SK-N-SH (cell line): ENCODE data around the gene MAEA. TPM values are rescaled to one million over a fixed set of nuclear protein-coding genes. Genes with fewer than 3 reads are reported as not detected.

Source experiments
- CTCF ChIA-PET: fragments of 300-600, 350-600 bp; formaldehyde crosslinking; extraction: SDS; loops from one replicate; lab custom pipeline; 2021; lab: Yijun Ruan, JAX
- POLR2A ChIA-PET: fragments of 350-600 bp; sonication (Branson Sonifier 250); formaldehyde crosslinking; extraction: SDS; loops from one replicate; lab custom pipeline; 2020; ENCODE audit warnings: antibody characterized with exemption, inconsistent platforms; lab: Yijun Ruan, JAX
- DNase-seq: peaks from one replicate; pipeline ENCODE4 v3.0.0; 2012
- H2AFZ ChIP-seq: fragments of 200-600 bp; sonication (generic); 2 replicates; pipeline ENCODE4 v1.8.1; 2016; ENCODE audit warnings: antibody characterized with exemption, mild to moderate bottlenecking, low read depth
- H3F3A ChIP-seq: fragments of 200-600 bp; sonication (generic); replicated peaks from 2 replicates; pipeline ENCODE3; 2016; ENCODE audit warnings: antibody characterized with exemption, mild to moderate bottlenecking; ENCODE audit not compliant: insufficient read depth
- H3K27ac ChIP-seq, 2 experiments: fragments of 200-500 bp in 1 of 2; fragments of 200-600 bp in 1 of 2; sonication (Bioruptor generic) in 1 of 2; sonication (generic), shearing (Covaris generic) in 1 of 2; 2 replicates each; pipeline versions ENCODE4 v1.5.1 to v1.6.1; 2014 to 2016; ENCODE audit warnings: low read depth in 2 of 2, inconsistent platforms in 1 of 2, low read length in 1 of 2, mild to moderate bottlenecking in 1 of 2, mixed read lengths in 1 of 2
- H3K27me3 ChIP-seq: fragments of 200-600 bp; sonication (generic), shearing (Covaris generic); 2 replicates; pipeline ENCODE4 v1.6.1; 2016; ENCODE audit warnings: mixed run types; ENCODE audit not compliant: insufficient read depth
- H3K36me3 ChIP-seq, 2 experiments: fragments of 200-500 bp in 1 of 2; fragments of 200-600 bp in 1 of 2; sonication (Bioruptor generic) in 1 of 2; sonication (generic) in 1 of 2; replicated peaks in 1 of 2; 2 replicates each; pipeline versions ENCODE3 to v1.5.1; 2014 to 2016; ENCODE audit warnings: low read length in 1 of 2, mild to moderate bottlenecking in 1 of 2; ENCODE audit not compliant: insufficient read depth in 2 of 2, control insufficient read depth in 1 of 2
- H3K4me1 ChIP-seq, 2 experiments: fragments of 200-500 bp in 1 of 2; fragments of 200-600 bp in 1 of 2; sonication (Bioruptor generic) in 1 of 2; sonication (generic), shearing (Covaris generic) in 1 of 2; 2 replicates each; pipeline versions ENCODE4 v1.5.1 to v1.6.1; 2014 to 2016; ENCODE audit warnings: low read depth in 1 of 2, low read length in 1 of 2, mixed run types in 1 of 2; ENCODE audit not compliant: insufficient read depth in 2 of 2, control insufficient read depth in 1 of 2
- H3K4me2 ChIP-seq: fragments of 200-600 bp; sonication (generic), shearing (Covaris generic); 2 replicates; pipeline ENCODE4 v1.6.1; 2017; ENCODE audit warnings: mixed run types
- H3K4me3 ChIP-seq, 2 experiments: fragments of 200-500 bp in 1 of 2; fragments of 200-600 bp in 1 of 2; sonication (Bioruptor generic) in 1 of 2; sonication (generic), shearing (Covaris generic) in 1 of 2; 2 replicates each; pipeline versions ENCODE4 v1.5.1 to v1.8.1; 2014 to 2016; ENCODE audit warnings: low read depth in 2 of 2, inconsistent platforms in 1 of 2, low read length in 1 of 2, mild to moderate bottlenecking in 1 of 2, mixed read lengths in 1 of 2, moderate library complexity in 1 of 2
- H3K79me2 ChIP-seq: fragments of 200-600 bp; sonication (generic); 2 replicates; pipeline ENCODE4 v1.8.1; 2017; ENCODE audit warnings: mild to moderate bottlenecking; ENCODE audit not compliant: insufficient read depth
- H3K9ac ChIP-seq: fragments of 200-600 bp; sonication (generic); 2 replicates; pipeline ENCODE4 v1.6.1; 2017; ENCODE audit warnings: mixed run types
- H3K9me2 ChIP-seq: fragments of 200-600 bp; sonication (generic); 2 replicates; pipeline ENCODE4 v1.6.1; 2017; ENCODE audit warnings: mixed run types
- H3K9me3 ChIP-seq: fragments of 200-600 bp; sonication (generic); 2 replicates; pipeline ENCODE4 v1.6.1; 2017; ENCODE audit warnings: mixed run types, mild to moderate bottlenecking, moderate library complexity
- H4K20me1 ChIP-seq: fragments of 200-600 bp; sonication (generic); 2 replicates; pipeline ENCODE4 v1.6.1; 2017; ENCODE audit warnings: mild to moderate bottlenecking, mixed run types; ENCODE audit not compliant: insufficient read depth
- ELF1 ChIP-seq: IDR thresholded peaks from 2 replicates; pipeline ENCODE4 v1.4.0; 2012
- EP300 ChIP-seq, 2 experiments: IDR thresholded peaks; 2 replicates each; pipeline versions ENCODE4 v1.4.0 to v1.6.1; 2012; ENCODE audit warnings: borderline replicate concordance in 1 of 2, low read depth in 1 of 2, low read length in 1 of 2
- FOSL2 ChIP-seq: IDR thresholded peaks from 2 replicates; pipeline ENCODE4 v1.4.0; 2012; ENCODE audit warnings: low read depth, mild to moderate bottlenecking, moderate library complexity, borderline replicate concordance
- GATA2 ChIP-seq: sonication (generic); formaldehyde crosslinking; IDR thresholded peaks from 2 replicates; pipeline ENCODE4 v1.5.0; 2020; ENCODE audit warnings: mild to moderate bottlenecking, missing genetic modification reagents
- IRF3 ChIP-seq: fragments of 150-350 bp; IDR thresholded peaks from 2 replicates; pipeline ENCODE4 v1.6.1; 2016; ENCODE audit warnings: mild to moderate bottlenecking, low read depth, low read length
- MEF2A ChIP-seq: IDR thresholded peaks from 2 replicates; pipeline ENCODE4 v1.4.0; 2012; ENCODE audit warnings: low read depth, borderline replicate concordance
- NFIC ChIP-seq: IDR thresholded peaks from 2 replicates; pipeline ENCODE4 v1.4.0; 2012; ENCODE audit warnings: borderline replicate concordance
- POLR2AphosphoS5 ChIP-seq: IDR thresholded peaks from 2 replicates; pipeline ENCODE4 v1.6.1; 2012; ENCODE audit warnings: low read depth, low read length
- RXRA ChIP-seq: IDR thresholded peaks from 2 replicates; pipeline ENCODE4 v1.4.0; 2012; ENCODE audit warnings: low read depth, mild to moderate bottlenecking, borderline replicate concordance
- SIN3A ChIP-seq: IDR thresholded peaks from 2 replicates; pipeline ENCODE4 v1.6.1; 2012; ENCODE audit warnings: low read depth, mild to moderate bottlenecking, low read length, moderate library complexity, borderline replicate concordance
- TAF1 ChIP-seq: IDR thresholded peaks from 2 replicates; pipeline ENCODE4 v1.6.1; 2012; ENCODE audit warnings: low read depth, mild to moderate bottlenecking, low read length, moderate library complexity, borderline replicate concordance
- TCF12 ChIP-seq: IDR thresholded peaks from 2 replicates; pipeline ENCODE4 v1.4.0; 2012
- YY1 ChIP-seq: IDR thresholded peaks from 2 replicates; pipeline ENCODE4 v1.4.0; 2012; ENCODE audit warnings: low read depth, mild to moderate bottlenecking
- ZBTB33 ChIP-seq: IDR thresholded peaks from 2 replicates; pipeline ENCODE4 v1.4.0; 2012; ENCODE audit warnings: low read depth, borderline replicate concordance
- WGBS: methylation state at CpG from one replicate; pipeline ENCODE4 v1.1.6; 2017; ENCODE audit warnings: low lambda C conversion rate; 5-methylcytosine and 5-hydroxymethylcytosine counted together
- polyA plus RNA-seq, 3 experiments: library from polyadenylated mRNA; depleted of rRNA; stranded (reverse); fragments of >200 nt; gene quantifications; 2 replicates each; pipeline ENCODE4 v1.2.3, GENCODE V29; 2012
- TF ChIP-seq, protein P1 (sequence below): IDR thresholded peaks from 2 replicates; pipeline ENCODE4 v1.4.0; 2012; ENCODE audit warnings: low read depth

MAEA gene
- polyA plus RNA-seq, 1 of the 3 experiments (the other 2 are of a cell fraction): 128 TPM

DNA sequence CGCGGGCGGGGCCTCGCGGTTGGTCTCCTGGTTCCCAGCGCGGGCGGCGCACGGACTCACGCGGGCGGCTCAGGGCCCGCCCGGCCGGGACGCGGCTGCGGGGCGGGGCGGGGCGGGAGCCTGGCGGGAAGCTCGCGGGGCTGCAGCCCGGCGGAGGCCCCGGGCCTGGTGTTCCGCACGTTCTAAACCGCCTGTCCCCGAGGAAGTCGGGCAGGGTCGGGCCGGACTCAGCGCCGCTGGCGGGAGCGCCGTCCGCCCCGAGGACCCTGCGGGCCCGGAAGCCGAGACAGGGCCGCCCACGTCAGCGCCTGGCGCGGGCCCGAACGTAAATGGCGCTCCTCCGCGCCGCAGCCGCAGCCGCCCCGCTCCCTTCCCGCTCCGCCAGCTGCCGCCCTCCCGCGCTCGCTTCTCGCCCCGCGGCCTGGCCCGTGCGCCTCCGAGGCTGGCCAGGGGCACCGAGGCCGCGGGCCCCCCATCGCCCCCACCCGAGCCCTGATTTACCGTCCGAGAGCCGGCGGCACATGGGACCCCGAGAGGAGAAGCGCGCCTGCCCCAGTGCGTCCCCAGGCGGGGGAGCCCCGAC, 40.5 kb upstream of the MAEA start:
- no peaks in the 10 kb centered on the region for H3K27me3 ChIP-seq
- peaks cover 32% of the 10 kb centered on the region for H4K20me1 ChIP-seq
- ChIA-PET POLR2A (interaction anchor here (2.3 to 2.8 kb wide), 2 partner anchors 16 to 97 kb away, joined by 6 to 15 read pairs; partner anchors contain the start of gene UVSSA), CTCF (interaction anchor here (0.9 to 3.8 kb wide), 7 partner anchors 14 to 380 kb away, joined by 3 to 14 read pairs (median 3); no protein-coding TSS in a partner anchor)
- no peaks in the 10 kb centered on the region for H3K9me2 ChIP-seq
- TF ChIP-seq MEF2A (no peak), RXRA (no peak), YY1 (0 out of 2 replicates have a peak, but pooled peaks have one; percentile 45), POLR2AphosphoS5 (peak; percentile 43; the same call in 1 of the 2 replicates), EP300 (IDR thresholded peaks at IDR 0.05; ENCODE audit: borderline replicate concordance in 1 of 2, low read depth in 1 of 2, low read length in 1 of 2) (no peak), TAF1 (peak; percentile 51; the same call in 1 of the 2 replicates), GATA2 (CRISPR knock-in tag) (no peak), SIN3A (no peak), FOSL2 (no peak), TCF12 (no peak)
- TF ChIP-seq, protein P1, sequence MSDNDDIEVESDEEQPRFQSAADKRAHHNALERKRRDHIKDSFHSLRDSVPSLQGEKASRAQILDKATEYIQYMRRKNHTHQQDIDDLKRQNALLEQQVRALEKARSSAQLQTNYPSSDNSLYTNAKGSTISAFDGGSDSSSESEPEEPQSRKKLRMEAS: peak; percentile 6; the same call in 1 of the 2 replicates
- H3K27ac ChIP-seq: peak overlapping the region; percentile 76 to 95
- H3K4me3 ChIP-seq: peak overlapping the region; percentile 67 to 73
- H3F3A ChIP-seq: no peaks in the 10 kb centered on the region
- peak; percentile 95 for DNase-seq
- WGBS: 0% methylated on average over 7 of the region's 86 CpGs
- peaks cover 48% of the 10 kb centered on the region for H3K79me2 ChIP-seq
- H2AFZ ChIP-seq: peak overlapping the region; percentile 84
- peak overlapping the region; percentile 78 for H3K4me2 ChIP-seq
- peaks cover 10 to 33% of the 10 kb centered on the region in 2 experiments; a peak in 3 of 4 replicates for H3K4me1 ChIP-seq
- H3K9ac ChIP-seq: peak overlapping the region; percentile 82
- H3K9me3 ChIP-seq: peaks cover 3% of the 10 kb centered on the region; the same call in 1 of the 2 replicates
- peaks cover 4 to 20% of the 10 kb centered on the region in 2 experiments for H3K36me3 ChIP-seq

DNA sequence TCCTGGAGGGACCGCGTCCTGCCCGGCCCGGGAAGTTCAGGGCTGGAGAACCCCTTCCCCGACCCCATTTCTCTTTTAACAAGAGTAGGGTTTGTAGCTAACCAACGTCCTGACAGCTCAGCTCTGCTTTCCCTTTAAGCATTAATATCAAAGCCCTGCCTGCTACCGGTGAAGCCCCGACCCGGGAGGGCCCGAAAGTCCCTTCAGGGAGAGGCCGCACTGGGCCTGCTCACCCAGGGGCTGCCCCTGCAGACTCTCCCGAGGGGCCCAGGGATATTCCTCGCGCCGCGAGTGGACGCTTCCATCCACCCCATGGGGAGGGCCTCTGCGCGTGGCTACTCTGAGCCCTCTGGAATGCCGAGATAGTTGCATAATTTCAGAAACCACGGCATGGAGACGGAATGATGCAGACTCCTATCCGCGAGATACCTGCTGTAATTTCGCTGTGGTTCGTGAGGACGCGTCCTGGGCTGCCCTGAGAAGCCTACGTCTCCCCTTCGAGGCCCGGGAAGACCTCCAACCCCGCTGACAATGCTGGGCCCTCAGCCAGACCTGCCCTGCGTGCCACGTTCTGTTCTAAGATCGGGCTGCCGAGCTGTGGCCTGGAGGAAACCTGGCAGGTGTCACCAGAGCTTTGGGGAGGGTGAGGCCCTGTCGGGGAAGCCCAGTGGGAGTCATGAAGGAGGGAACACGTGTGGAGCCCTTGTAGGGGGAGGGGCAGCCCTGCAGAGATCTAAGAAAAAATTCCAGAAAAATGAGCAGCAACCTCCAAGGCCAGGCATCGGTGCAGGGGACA, 39.8 kb upstream of the MAEA start:
- no peaks in the 10 kb centered on the region for H3K27me3 ChIP-seq
- no peaks in the 10 kb centered on the region for H3K9me2 ChIP-seq
- H3K4me1 ChIP-seq: peaks cover 10 to 31% of the 10 kb centered on the region in 2 experiments; a peak in 3 of 4 replicates
- peak overlapping the region; percentile 82 for H3K9ac ChIP-seq
- peak overlapping the region; percentile 67 to 73 for H3K4me3 ChIP-seq
- POLR2A ChIA-PET: interaction anchor here (2.3 to 2.8 kb wide), 2 partner anchors 17 to 96 kb away, joined by 6 to 15 read pairs; partner anchors contain the start of gene UVSSA
- 57% methylated on average over 28 of the region's 39 CpGs for WGBS
- H3K4me2 ChIP-seq: peak overlapping the region; percentile 78
- DNase-seq: peak; percentile 13
- TF ChIP-seq YY1 (no peak), POLR2AphosphoS5 (no peak), ELF1 (no peak), SIN3A (no peak), NFIC (no peak), IRF3 (no peak), TAF1 (no peak), ZBTB33 (no peak)
- TF ChIP-seq, protein P1: no peak
- H2AFZ ChIP-seq: peak overlapping the region; percentile 84
- H4K20me1 ChIP-seq: peaks cover 25% of the 10 kb centered on the region
- peaks cover 41% of the 10 kb centered on the region for H3K79me2 ChIP-seq
- H3K27ac ChIP-seq: peak overlapping the region; percentile 76 to 95
- no peaks in the 10 kb centered on the region for H3F3A ChIP-seq
- peaks cover 4 to 20% of the 10 kb centered on the region in 2 experiments for H3K36me3 ChIP-seq
- peaks cover 3% of the 10 kb centered on the region; the same call in 1 of the 2 replicates for H3K9me3 ChIP-seq
- CTCF ChIA-PET: interaction anchor here (0.7 to 3.8 kb wide), 9 partner anchors 13 to 380 kb away, joined by 3 to 14 read pairs (median 3); no protein-coding TSS in a partner anchor
